MCF 10A (cell line): ENCODE measurements around the gene GMPR2. TPM values are rescaled to one million over a fixed set of nuclear protein-coding genes. Genes with fewer than 3 reads are reported as not detected.

ENCODE experiments used
- BruUV-seq: library from RNA; stranded (reverse); fragments of 400-500 nt; replicated peaks from 2 replicates; lab custom pipeline; 2021; lab: Mats Ljungman, UMichigan
- CTCF ChIA-PET: fragments of 300-600 bp; sonication (Branson Sonifier 250); formaldehyde crosslinking; extraction: SDS; loops from one replicate; lab custom pipeline; 2021; ENCODE audit warnings: antibody characterized with exemption, inconsistent platforms; lab: Yijun Ruan, JAX
- POLR2A ChIA-PET: fragments of 300-600, 350-650 bp; sonication (Branson Sonifier 250); formaldehyde crosslinking; extraction: SDS; loops from one replicate; lab custom pipeline; 2020; ENCODE audit warnings: antibody characterized with exemption, inconsistent platforms; lab: Yijun Ruan, JAX
- DNase-seq: peaks from one replicate; pipeline ENCODE4 v3.0.0-alpha.2; 2018; ENCODE audit not compliant: unreplicated experiment
- H3K27ac Mint-ChIP-seq: one replicate; pipeline ENCODE4 v1.8.0; 2022; ENCODE audit warnings: mild to moderate bottlenecking, low read depth, mixed read lengths; ENCODE audit not compliant: unreplicated experiment
- H3K27me3 Mint-ChIP-seq: one replicate; pipeline ENCODE4 v1.8.0; 2022; ENCODE audit warnings: mixed read lengths; ENCODE audit not compliant: insufficient read depth, unreplicated experiment
- H3K36me3 Mint-ChIP-seq: one replicate; pipeline ENCODE4 v1.8.0; 2022; ENCODE audit warnings: mild to moderate bottlenecking, moderate library complexity, mixed read lengths; ENCODE audit not compliant: insufficient read depth, unreplicated experiment
- H3K4me1 Mint-ChIP-seq: one replicate; pipeline ENCODE4 v1.8.0; 2022; ENCODE audit warnings: mixed read lengths; ENCODE audit not compliant: insufficient read depth, unreplicated experiment
- H3K4me3 Mint-ChIP-seq: one replicate; pipeline ENCODE4 v1.8.0; 2022; ENCODE audit warnings: mild to moderate bottlenecking, moderate library complexity, mixed read lengths; ENCODE audit not compliant: unreplicated experiment
- H3K9me3 Mint-ChIP-seq: one replicate; pipeline ENCODE4 v1.8.0; 2022; ENCODE audit warnings: mixed read lengths; ENCODE audit not compliant: unreplicated experiment
- intact Hi-C: fragments of 100-400 bp; cut with micrococcal nuclease; formaldehyde crosslinking; loops from 2 replicates; pipeline ENCODE4 v1.14.1; 2022
- total RNA-seq: library from RNA; stranded (reverse); gene quantifications from 2 replicates; pipeline ENCODE4 v1.2.3, GENCODE V29; 2022
- TF ChIP-seq, protein P1 (sequence below): fragments of 200-600 bp; IDR thresholded peaks from one replicate; pipeline ENCODE4 v1.8.0; 2022; ENCODE audit warnings: antibody characterized with exemption, mild to moderate bottlenecking; ENCODE audit not compliant: unreplicated experiment

Gene GMPR2
- total RNA-seq, 1 experiment from 2014 or later, result 77.3 TPM

DNA sequence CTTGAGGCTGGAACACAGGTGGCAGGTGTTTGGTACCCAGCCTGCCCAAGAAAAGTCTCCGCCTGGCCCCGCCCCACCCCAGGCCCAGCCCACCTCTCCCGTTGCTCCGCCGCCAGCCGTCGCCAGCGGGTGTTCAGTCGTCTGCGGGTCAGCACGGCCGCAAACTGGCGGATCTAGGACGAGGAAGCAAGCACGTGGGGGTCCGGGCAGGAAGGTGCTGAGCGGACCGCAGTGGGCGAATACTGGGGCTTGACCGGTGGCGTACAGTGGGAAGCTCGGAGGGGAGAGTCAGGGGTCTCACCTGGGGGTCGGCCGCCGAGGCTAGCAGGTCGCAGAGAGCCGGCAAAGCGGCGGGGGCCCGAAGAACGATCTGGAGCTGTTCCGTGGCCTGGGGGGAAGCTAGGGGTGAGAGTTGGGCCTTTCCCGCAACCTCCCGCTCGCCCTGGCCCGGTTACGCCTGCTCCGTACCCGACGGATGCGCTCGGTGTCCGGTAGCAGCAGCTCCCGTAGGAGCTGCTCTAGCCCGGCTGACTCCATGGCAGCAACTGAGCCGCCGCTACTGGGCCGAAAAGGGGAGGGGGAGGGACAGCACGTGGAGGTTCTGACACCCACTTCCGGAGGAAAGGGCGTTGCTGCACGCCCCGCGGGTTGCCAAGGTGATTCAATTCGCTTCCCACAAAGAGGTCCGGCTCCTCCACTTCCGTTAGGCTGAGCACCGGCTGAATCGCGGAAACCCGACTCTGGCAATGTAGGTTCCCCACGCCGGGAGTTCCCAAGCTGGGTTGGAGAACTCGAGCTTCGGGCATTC lies 44.3 kb upstream of the GMPR2 start, which contains the start of gene IPO4:
Gene IPO4, minus strand, starts transcription at position 566 of the 808 bp plus-strand sequence. Its CDS starts 29 bp downstream, at position 537.
- no peaks in the 10 kb centered on the region for H3K9me3 Mint-ChIP-seq
- CTCF ChIA-PET, result interaction anchor here (0.6 to 7.0 kb wide), 8 partner anchors 9 to 122 kb away, joined by 3 to 51 read pairs (median 3); partner anchors contain the start of genes IRF9, LTB4R2 and REC8
- H3K27ac Mint-ChIP-seq, result peak within 1 kb of the TSS; percentile 84
- POLR2A ChIA-PET, result interaction anchor here (0.6 to 4.0 kb wide), 22 partner anchors 9 to 867 kb away, joined by 3 to 27 read pairs (median 4); partner anchors contain the start of genes CHMP4A, CIDEB, DCAF11 and EMC9
- peaks cover 60% of the 10 kb centered on the region for H3K36me3 Mint-ChIP-seq
- DNase-seq, result peak; percentile 97
- intact Hi-C loops, result loop anchor here (2.0 kb wide), 1 partner anchor 24 kb away; the partner anchor contains the start of gene CHMP4A
- H3K4me3 Mint-ChIP-seq, result peak within 1 kb of the TSS; percentile 81
- TF ChIP-seq, protein P1, sequence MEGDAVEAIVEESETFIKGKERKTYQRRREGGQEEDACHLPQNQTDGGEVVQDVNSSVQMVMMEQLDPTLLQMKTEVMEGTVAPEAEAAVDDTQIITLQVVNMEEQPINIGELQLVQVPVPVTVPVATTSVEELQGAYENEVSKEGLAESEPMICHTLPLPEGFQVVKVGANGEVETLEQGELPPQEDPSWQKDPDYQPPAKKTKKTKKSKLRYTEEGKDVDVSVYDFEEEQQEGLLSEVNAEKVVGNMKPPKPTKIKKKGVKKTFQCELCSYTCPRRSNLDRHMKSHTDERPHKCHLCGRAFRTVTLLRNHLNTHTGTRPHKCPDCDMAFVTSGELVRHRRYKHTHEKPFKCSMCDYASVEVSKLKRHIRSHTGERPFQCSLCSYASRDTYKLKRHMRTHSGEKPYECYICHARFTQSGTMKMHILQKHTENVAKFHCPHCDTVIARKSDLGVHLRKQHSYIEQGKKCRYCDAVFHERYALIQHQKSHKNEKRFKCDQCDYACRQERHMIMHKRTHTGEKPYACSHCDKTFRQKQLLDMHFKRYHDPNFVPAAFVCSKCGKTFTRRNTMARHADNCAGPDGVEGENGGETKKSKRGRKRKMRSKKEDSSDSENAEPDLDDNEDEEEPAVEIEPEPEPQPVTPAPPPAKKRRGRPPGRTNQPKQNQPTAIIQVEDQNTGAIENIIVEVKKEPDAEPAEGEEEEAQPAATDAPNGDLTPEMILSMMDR, result no peak
- no peaks in the 10 kb centered on the region for H3K27me3 Mint-ChIP-seq
- H3K4me1 Mint-ChIP-seq, result peaks cover 12% of the 10 kb centered on the region
- TSS peak; percentile 56 for BruUV-seq

DNA sequence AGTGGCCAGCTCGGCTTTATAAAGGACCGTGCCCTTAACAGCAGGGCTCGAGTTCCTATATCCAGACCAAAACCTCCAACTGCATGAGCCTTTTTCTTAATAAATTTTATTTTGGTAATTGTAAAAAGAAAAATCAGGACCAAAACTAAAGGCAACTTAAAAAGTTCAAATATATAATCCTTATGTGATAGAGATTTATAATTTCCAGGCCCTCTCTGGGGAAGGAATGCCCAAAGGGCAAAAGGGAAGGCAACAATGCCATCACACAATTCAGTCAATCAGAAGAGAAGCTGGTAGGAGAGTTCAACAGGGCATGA lies 43.7 kb upstream of the GMPR2 start:
- Mint-ChIP-seq H3K4me1 (peaks cover 15% of the 10 kb centered on the region), H3K27ac (peak overlapping the region; percentile 84), H3K36me3 (peaks cover 61% of the 10 kb centered on the region), H3K9me3 (no peaks in the 10 kb centered on the region), H3K4me3 (peak overlapping the region; percentile 81), H3K27me3 (no peaks in the 10 kb centered on the region)
- CTCF ChIA-PET, result interaction anchor here (0.6 to 7.0 kb wide), 7 partner anchors 10 to 121 kb away, joined by 3 to 51 read pairs (median 3); partner anchors contain the start of genes IRF9, LTB4R2 and REC8
- POLR2A ChIA-PET, result interaction anchor here (0.6 to 4.0 kb wide), 22 partner anchors 9 to 868 kb away, joined by 3 to 27 read pairs (median 4); partner anchors contain the start of genes CHMP4A, CIDEB, DCAF11 and EMC9
- no peak for DNase-seq
- intact Hi-C loops, result loop anchor here (2.0 kb wide), 1 partner anchor 24 kb away; the partner anchor contains the start of gene CHMP4A
- TF ChIP-seq, protein P1, result no peak
- no TSS peak for BruUV-seq

DNA sequence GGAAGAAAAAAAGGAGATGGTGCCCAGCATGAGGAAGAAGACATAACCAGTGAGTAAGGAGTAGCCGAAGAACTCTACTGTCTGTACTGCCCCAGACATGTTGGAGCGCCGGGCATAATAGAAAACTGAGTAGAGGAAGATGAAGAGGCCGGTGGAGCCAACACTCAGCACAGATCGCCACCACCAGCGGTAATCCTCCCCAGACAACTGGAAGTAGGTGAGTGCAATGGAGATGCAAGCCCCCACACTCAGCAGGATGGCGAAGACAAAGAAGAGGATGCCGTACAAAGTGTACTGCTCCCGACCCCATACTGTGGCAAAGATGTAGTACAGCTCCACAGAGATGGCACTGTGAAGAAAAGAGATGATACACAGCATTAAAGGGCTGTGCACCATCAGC lies 43.3 kb upstream of the GMPR2 start:
- H3K36me3 Mint-ChIP-seq, result peaks cover 63% of the 10 kb centered on the region
- no peaks in the 10 kb centered on the region for H3K9me3 Mint-ChIP-seq
- peaks cover 18% of the 10 kb centered on the region for H3K4me1 Mint-ChIP-seq
- H3K27me3 Mint-ChIP-seq, result no peaks in the 10 kb centered on the region
- no TSS peak for BruUV-seq
- H3K4me3 Mint-ChIP-seq, result no peak overlapping the region
- no peak for DNase-seq
- TF ChIP-seq, protein P1, result no peak
- ChIA-PET CTCF (interaction anchor here (0.7 to 7.0 kb wide), 4 partner anchors 10 to 120 kb away, joined by 3 to 51 read pairs (median 4); partner anchors contain the start of gene IRF9), POLR2A (interaction anchor here (0.5 to 4.0 kb wide), 23 partner anchors 10 to 855 kb away, joined by 3 to 27 read pairs (median 4); partner anchors contain the start of genes CHMP4A, DCAF11, EMC9 and GMPR2)
- no peak overlapping the region for H3K27ac Mint-ChIP-seq
- intact Hi-C loops, result loop anchor here (2.0 kb wide), 1 partner anchor 23 kb away; the partner anchor contains the start of gene CHMP4A

DNA sequence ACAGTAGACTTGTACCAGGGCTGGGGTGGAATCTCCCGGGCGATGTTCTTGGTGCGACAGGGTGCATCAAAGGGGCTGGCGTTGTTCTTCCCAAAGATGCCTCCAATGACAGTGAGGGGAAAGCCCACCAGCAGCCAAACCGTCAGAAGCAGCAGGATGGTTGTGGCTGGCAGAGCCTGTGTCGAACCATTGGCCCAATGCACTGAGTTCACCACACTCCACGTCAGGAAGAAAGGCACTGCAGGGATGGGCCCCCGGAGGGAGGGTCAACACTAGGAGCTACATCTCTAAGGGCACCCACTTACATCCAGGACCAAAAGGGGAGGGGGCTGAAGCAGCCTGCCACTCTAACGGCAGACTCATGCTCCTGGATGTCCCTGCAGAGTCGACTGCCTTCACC lies 42.3 kb upstream of the GMPR2 start:
- peaks cover 57% of the 10 kb centered on the region for H3K36me3 Mint-ChIP-seq

More for the DNA sequence above, 42.3 kb upstream of the GMPR2 start:
- TF ChIP-seq, protein P1, result no peak
- ChIA-PET CTCF (no interaction called here), POLR2A (interaction anchor here (0.8 to 3.7 kb wide), 2 partner anchors 22 to 80 kb away, joined by 3 to 27 read pairs; partner anchors contain the start of gene CHMP4A)
- Mint-ChIP-seq H3K9me3 (no peaks in the 10 kb centered on the region), H3K4me1 (peaks cover 18% of the 10 kb centered on the region), H3K27ac (no peak overlapping the region), H3K27me3 (no peaks in the 10 kb centered on the region), H3K4me3 (no peak overlapping the region)
- no TSS peak for BruUV-seq
- no peak for DNase-seq
- intact Hi-C loops, result no loop called here
